Measurements from ENCODE around the gene ADAMTS17.

Gene ADAMTS17

DNA sequence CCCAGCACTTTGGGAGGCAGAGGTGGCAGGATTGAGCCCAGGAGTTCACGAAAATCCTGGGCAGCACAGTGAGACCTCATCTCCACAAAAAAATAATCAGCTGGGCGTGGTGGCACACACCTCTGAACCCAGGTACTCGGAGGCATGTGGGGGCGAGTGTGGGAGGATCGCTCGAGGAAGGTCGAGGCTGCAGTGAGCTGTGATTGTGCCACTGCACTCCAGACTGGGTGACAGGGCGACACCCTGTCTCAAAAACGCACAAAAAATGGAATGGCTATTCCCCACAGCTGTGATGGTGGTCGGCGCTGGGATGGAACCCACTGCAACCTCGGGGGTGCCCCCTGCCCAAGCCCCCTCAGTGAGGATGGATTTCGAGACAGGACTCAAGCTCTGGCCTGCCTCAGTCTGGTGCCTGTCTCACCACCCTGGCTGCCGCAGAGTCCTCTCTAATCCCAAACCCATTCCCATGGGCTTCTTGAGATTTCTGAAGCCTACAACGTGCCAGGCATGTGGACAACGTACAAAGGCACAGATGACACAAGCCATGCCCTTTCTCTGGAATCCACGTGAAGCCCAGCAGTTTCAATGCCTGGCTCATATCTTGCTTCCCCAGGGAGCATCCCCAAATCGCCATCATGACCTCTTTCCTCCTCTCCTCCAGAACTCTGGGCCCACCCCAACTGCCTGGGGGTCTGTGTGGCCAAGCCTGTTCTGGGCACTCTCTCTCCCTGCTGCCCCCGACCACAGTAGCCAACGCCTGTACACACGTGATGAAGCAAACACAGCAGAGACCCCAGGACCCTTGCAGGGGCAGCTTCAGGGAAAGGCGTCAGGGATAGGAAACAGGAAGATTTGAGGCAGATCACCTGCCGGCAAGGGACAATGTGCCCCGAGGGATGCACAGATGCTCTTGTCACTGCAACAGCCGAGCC is 32.4 kb downstream of the ADAMTS17 start:
- DNase-seq (ENCODE audit: low spot score) = no peak

- no peak for DNase-seq (ENCODE audit: low spot score)
Observed at GRCh38 chr15:100308608-100309007, 33.2 kb downstream of the ADAMTS17 start.

DNA sequence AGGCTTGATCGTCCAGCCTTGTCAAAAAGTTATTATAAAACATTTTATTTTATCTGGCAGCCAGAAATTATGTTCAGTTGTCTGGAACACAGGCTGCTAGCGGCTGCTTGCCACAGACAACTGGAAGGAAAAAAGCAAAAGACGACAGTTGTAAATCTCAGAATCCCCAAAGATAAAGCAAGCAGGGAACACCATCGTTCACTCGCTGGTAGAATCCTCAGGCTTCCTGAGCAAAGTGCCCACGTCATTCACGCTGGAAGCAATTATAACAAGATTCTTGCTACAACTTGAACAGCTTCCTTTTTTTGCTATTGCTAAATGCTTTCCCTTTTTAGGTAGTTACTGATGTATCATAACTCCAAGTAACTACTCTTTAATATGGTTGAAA is 33.6 kb downstream of the ADAMTS17 start:
- no peak for DNase-seq (ENCODE audit: low spot score)

DNA sequence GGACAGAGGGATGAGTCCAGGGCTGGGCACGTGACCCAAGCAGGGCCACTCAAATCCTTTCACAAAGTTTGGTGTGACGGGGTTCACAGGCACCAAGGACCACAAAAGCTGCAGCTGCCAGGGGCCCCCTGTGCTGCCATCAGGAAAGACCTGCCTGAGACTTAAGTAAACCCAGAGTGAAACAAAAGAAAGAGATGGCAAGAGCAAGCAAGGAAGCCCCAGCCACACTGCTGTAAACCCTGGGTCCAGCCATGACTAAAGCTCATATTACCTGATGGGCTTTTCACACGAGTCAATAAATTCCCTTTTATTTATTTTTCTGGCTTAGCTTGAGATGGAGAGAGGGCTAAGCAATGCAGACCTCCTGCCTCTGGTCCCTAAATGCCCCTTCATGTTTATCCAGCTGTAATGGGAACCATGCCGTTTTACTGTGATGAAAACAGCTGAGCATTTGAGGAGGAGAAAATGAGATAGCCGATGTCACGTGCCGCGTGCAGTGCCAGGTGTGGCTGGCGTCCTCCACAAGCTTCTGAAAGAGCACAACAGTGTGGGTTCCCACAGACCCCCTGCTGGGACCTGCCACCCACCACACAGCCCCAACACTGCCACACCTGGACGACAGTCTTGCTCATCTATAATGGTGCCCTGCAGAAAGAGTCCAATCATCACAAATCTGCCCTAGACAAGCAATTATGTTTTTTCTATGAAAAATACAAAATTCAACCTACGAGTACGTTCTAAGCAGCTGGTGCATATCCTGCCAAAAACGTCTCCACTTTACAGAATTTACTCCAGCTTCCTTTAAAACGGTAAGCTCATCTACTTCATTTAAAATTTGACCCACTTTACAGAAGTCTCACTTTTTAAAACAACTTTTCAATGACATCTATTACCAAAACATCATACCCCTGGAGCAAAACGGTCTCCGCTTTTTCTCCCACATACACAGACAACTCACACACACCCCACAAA is 34.2 kb downstream of the ADAMTS17 start:
- DNase-seq (ENCODE audit: low spot score) = no peak

DNA sequence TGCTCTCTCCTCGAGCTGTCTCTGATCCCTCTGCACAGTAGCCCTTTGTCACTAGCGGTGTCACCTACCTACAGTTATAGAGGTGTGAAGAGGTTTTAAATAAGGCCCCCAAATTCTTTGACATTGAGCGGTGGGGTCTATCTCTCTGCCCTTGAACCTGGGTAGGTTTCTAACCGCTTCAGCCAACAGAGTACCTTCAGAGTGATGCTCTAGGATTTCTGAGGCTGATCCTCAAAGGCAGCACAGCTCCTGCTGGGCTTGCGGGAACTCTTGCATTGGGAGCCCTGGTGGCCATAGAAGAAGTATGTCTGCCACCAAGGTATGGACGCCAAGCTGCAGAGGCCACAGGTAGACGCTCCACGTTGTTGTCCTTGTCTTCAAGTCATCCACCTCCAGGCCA is 35.7 kb downstream of the ADAMTS17 start:
- no peak for DNase-seq (ENCODE audit: low spot score)

GRCh38 chr15:100301910-100302431 is 39.8 kb downstream of the ADAMTS17 start:
- DNase-seq (ENCODE audit: low spot score) = no peak

GRCh38 chr15:100298257-100298656 is 43.5 kb downstream of the ADAMTS17 start:
- DNase-seq (ENCODE audit: low spot score) = no peak

DNA sequence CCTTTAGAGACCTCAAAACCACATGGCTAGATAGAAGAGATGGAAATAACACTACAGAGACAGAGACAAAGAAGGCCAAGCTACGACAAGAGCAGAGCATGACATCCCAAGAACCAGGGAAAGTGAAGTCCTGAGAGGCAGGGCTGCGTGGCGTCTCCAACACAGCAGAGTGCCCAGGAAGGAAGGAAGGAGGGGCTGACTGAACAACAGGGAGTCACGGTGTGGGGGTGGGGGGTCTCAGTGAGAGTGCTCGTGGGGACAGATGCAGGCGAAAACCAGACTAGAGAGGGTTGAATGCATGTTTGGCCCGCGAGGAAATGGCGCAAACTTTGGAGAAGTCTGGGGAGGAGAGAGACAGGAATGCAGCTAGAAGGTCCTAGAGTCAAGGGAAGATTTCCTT is 44.0 kb downstream of the ADAMTS17 start:
- DNase-seq (ENCODE audit: low spot score) = no peak

- no peak for DNase-seq (ENCODE audit: low spot score)
Observed at GRCh38 chr15:100295939-100296565, 45.7 kb downstream of the ADAMTS17 start.

GRCh38 chr15:100292010-100292409 is 49.8 kb downstream of the ADAMTS17 start:
- DNase-seq (ENCODE audit: low spot score) = no peak

- DNase-seq (ENCODE audit: low spot score) = no peak
Observed at GRCh38 chr15:100291106-100291505, 50.7 kb downstream of the ADAMTS17 start.

DNA sequence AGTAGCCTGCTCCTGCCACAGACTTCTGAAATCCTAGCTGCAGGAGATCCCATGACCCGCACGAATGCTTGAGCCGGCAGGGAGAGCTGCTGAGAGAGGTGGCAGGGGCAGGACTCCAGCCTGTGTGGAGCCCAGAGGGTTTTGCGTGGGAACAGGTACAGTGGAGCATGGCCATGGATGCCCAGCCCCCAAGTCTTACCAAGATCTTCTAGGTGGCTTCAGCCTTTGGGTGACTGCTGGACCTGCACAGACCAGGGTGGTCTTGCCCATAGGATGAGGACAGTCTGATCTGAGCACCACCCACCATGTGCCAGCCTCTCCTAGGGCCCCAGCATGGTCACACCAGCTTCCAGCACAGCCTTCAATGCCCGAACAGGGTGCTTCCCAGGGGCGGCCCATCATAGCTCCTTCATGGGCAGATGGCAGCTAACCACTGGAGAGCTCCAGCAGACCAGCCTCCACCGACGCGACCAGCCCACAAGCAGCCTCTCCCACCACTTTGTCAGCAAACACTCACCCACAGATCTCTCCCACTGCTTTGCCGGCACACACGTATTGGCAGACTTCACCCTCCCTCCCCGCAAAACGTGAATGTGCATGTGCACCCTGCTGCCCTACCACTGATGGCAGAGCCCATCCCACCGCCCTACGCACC is 56.0 kb downstream of the ADAMTS17 start:
- DNase-seq (ENCODE audit: low spot score) = no peak

DNA sequence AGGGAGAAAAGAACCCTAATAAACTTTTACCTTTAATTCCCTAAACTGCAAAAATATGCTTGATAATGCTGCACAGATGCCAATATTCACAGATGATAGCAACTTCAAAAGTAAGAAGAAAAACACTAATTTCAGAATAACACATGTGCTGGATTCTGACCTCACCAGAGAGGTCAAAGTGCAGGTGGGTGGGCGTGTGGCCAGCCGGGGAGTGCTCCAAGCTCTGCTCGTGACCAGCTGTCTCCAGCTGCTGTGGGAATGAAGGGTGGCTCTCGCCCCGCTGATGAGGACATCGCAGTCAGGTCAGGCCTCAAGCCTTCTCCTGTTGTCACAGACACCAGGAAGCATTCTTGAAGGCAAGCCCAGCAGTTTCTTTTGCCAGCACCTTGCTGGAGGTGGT is 57.1 kb downstream of the ADAMTS17 start:
- no peak for DNase-seq (ENCODE audit: low spot score)

DNA sequence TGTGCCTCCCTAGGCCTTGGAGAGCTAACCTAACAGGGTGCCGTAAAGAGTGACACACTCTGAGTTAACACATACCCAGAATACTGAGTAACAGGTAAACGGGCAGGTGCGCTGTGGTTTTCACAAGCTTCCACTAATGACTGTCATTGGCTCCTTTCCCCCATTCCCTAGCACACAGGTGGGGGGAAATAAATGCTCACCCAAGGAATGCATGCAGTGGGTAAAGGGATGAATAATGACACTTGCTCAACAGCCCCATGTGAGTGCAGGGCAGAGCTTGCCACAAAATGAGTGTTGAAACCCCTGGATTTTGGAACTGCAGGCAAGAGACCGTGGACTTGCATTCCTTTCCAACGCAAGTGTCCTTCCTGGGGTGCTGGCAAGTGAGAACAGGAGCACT is 57.6 kb downstream of the ADAMTS17 start:
- no peak for DNase-seq (ENCODE audit: low spot score)

GRCh38 chr15:100281096-100281917 is 60.5 kb downstream of the ADAMTS17 start:
- DNase-seq (ENCODE audit: low spot score) = no peak

GRCh38 chr15:100279849-100280248 is 61.9 kb downstream of the ADAMTS17 start:
- no peak for DNase-seq (ENCODE audit: low spot score)

DNA sequence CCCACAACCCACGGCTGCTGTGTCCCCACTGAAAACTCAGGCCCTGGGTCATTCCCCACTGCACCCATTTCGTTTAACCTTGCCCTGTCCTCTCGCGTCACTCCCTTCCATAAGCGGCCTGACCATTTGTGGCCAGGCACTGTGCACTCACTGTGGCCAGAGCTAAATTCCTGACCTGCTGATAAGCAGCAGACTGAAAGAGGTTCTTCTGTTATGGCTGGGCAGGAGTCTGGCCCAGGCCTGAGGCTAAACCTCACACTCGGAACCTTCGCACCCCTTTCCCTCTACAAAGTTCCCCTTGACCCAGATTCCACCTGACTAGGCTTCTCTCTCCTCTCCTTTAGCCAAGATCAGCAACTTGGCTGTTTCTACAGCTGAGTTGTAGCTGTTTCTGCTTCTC is 62.3 kb downstream of the ADAMTS17 start:
- no peak for DNase-seq (ENCODE audit: low spot score)

- DNase-seq (ENCODE audit: low spot score) = no peak
Observed at GRCh38 chr15:100278596-100279380, 63.0 kb downstream of the ADAMTS17 start.

DNA sequence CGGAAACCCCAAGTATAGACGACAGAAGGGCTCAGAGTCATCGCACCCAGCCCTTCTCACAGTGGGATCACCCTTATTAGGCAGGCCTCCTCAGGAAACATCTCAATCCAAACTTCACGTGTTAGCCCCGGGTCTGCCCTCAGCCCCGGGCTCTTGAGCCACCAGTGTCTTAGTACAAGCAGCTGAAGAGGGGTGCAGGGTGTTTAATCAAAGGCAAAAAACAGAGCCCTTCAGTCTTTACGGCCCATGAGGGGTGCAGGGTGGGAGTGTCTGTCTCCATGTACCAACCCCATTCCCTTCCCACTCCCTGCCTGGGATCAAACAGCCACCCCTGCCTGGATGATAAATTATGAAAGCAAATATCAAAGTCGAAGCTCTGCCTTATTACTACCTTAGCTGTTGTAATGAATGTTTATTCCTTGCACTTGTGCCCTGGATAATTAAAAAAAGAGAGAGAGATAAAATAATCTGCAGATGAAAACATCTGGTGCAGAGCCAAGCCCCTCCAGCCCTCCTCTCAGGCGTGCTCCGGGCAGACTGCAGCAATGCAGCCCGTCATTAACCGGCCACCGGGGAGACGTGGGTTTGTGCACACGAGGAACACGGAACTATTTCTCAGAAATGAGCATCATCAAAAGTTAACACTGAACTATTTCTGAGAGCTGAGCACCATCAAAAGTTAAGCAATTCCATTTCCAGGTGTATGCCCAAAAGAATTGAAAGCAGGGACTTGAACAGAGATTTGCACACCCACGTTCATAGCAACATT is 64.5 kb downstream of the ADAMTS17 start:
- no peak for DNase-seq (ENCODE audit: low spot score)

Data from AG08395 (cell line).